GM12865 (cell line): ENCODE measurements around the gene MAGI3.
"Not testable (repeated sequence)": the region's sequence is repeated elsewhere in the genome, so short reads cannot be mapped to it uniquely, and the experiment has no call there.

Experiments used
- DNase-seq: peaks from one replicate; pipeline ENCODE4 v3.0.0; 2010; ENCODE audit warnings: low read depth
- H3K4me3 ChIP-seq: 2 replicates; pipeline ENCODE4 v1.5.1; 2011; ENCODE audit warnings: mild to moderate bottlenecking, low read depth, low read length, control low read depth
- TF ChIP-seq, protein P1 (sequence below): IDR thresholded peaks from 2 replicates; pipeline ENCODE4 v1.5.1; 2011; ENCODE audit warnings: low read length, control low read depth, low read depth, inconsistent platforms; ENCODE audit not compliant: insufficient read depth; ENCODE audit errors: missing control alignments

Gene MAGI3

DNA sequence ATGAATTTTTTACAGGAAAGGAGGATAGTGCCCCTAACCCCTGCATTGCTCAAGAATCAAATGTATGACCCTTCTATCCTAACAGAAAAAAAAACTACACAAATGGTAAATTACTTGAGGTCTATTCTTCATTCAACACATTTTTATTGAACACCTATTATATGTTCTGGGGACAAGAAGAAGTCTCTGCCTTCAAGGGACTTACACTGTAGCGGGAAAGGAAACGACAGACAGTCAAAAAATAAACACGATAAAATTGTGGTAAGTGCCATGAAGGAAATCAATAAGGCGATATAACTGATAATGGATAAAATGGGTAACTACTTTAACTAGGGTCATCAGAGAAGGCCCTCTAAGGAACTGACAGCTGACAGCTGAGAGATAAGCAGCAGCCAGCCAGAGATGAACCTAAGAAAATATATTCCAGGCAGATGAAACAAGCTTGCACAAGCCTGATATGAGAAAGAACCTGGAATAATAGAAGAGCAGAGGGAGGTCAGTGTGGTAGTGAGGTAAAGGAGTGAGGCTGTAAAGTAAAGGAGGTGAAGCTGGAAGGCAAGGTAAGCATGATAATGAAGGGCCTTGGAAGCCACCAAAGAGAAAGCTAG lies 302.6 kb downstream of the MAGI3 start:
- no peak for DNase-seq
- H3K4me3 ChIP-seq = no peak overlapping the region
- TF ChIP-seq, protein P1, sequence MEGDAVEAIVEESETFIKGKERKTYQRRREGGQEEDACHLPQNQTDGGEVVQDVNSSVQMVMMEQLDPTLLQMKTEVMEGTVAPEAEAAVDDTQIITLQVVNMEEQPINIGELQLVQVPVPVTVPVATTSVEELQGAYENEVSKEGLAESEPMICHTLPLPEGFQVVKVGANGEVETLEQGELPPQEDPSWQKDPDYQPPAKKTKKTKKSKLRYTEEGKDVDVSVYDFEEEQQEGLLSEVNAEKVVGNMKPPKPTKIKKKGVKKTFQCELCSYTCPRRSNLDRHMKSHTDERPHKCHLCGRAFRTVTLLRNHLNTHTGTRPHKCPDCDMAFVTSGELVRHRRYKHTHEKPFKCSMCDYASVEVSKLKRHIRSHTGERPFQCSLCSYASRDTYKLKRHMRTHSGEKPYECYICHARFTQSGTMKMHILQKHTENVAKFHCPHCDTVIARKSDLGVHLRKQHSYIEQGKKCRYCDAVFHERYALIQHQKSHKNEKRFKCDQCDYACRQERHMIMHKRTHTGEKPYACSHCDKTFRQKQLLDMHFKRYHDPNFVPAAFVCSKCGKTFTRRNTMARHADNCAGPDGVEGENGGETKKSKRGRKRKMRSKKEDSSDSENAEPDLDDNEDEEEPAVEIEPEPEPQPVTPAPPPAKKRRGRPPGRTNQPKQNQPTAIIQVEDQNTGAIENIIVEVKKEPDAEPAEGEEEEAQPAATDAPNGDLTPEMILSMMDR = no peak

DNA sequence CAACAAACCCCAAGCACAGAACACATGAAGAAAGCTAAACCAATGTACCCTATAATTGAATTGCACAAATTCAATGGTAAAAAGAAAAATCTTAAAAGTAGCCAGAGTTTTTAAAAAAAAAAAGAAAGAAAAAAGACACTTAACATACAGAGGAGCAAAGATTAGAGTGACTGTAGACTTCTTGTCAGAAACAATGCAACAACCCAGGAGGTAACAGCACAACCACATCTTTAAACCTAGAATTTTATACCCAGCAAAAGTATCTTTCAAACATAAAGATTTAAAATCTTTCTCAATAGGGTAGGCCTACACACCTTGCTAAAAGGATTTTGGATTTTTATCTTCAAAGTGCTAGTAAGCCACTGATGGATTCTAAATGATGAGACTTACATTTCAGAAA lies 304.6 kb downstream of the MAGI3 start:
- no peak overlapping the region for H3K4me3 ChIP-seq
- TF ChIP-seq, protein P1 = no peak
- no peak for DNase-seq

DNA sequence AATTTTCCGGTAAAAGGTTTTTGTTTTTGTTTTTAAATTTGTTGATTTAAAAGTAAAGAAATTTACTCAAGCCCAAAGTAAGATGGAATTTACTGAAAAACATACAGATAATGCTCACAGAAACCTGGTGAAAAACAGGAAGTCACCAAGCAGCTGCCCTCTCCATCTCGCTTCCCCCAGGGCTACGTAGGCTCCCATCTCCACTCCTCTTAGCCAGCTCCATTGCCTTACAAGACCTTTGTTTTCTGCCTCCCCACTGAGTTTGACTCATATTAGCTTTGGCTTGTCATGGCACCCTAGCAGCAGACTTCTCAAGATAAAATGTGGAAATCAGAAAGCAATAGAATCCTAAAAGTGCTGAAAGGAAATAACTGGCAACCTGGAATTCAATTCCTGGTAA lies 311.1 kb downstream of the MAGI3 start:
- DNase-seq = no peak
- TF ChIP-seq, protein P1 = no peak
- H3K4me3 ChIP-seq = no peak overlapping the region

DNA sequence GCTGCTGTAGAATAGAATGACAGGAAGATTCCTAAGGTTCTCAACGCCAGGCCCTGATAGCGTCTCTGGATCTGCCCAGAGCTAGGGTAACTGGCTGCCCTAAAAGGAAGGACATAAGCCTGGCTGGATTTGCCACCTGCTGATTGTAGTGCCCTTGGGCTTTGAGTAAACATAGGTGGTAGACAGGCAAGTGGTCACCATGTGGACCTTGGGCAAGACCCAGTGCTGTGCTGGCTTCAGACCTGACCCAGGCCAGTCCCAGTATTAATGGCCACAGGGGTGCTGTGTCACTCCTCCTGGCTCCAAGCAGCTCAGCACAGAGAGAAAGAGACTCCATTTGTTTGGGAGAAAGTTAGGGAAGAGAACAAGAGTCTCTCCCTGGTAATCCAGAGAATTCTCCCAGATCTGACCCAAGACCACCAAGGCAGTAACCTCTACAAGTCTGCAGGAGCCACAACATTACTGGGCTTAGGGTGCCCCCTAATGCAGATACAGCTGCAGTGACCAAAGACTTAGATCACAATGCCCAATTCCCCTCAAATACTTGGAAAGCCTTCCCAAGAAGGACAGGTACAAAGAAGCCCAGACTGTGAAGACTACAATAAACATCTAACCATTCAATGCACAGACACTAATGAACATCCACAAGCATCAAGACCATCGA lies 324.4 kb downstream of the MAGI3 start:
- TF ChIP-seq, protein P1 = no peak
- DNase-seq = no peak
- no peak overlapping the region for H3K4me3 ChIP-seq

DNA sequence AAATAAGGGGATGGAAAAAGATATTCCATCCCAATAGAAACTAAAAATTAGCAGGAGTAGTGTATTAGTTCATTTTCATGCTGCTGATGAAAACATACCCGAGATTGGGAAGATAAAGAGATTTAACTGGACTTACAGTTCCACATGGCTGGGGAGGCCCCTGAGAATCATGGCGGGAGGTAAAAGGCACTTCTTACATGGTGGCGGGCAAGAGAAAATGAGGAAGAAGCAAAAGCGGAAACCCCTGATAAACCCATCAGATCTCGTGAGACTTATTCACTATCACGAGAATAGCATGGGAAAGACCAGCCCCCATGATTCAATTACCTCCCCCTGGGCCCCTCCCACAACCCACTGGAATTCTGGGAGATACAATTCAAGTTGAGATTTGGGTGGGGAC lies 327.2 kb downstream of the MAGI3 start:
- DNase-seq, H3K4me3 ChIP-seq: not testable (repeated sequence)

DNA sequence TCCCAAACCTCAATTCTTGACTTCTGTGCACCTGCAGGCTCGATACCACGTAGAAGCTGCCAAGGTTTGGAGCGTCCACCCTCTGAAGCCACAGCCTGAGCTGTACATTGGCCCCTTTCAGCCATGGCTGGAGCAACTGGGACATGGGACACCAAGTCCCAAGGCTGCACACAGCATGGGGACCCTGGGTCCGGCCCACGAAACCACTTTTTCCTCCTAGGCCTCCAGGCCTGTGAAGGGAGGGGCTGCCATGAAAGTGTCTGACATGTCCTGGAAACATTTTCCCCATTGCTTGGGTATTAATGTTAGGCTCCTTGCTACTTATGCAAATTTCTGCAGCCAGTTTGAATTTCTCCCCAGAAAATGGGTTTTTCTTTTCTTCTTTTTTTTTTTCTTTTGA lies 328.3 kb downstream of the MAGI3 start:
- not testable (repeated sequence) for DNase-seq

DNA sequence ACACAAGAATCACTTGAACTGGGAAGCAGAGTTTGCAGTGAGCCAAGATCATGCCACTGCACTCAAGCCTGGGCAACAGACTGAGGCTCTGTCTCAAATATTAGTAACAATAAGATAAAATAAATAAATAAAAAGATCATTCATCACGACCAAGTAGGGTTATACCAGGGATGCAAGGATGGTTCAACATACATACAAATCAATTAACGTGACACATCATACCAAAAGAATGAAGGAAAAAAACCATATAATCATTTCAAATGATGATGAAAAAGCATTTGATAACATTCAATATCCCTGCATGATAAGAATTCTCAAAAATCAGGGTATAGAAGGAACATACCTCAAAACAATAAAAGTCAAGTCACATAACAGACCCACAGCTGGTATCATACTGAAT lies 330.7 kb downstream of the MAGI3 start:
- no peak for DNase-seq
- TF ChIP-seq, protein P1 = no peak
- no peak overlapping the region for H3K4me3 ChIP-seq

More for the DNA sequence above, 328.3 kb downstream of the MAGI3 start:
- not testable (repeated sequence) for H3K4me3 ChIP-seq

DNA sequence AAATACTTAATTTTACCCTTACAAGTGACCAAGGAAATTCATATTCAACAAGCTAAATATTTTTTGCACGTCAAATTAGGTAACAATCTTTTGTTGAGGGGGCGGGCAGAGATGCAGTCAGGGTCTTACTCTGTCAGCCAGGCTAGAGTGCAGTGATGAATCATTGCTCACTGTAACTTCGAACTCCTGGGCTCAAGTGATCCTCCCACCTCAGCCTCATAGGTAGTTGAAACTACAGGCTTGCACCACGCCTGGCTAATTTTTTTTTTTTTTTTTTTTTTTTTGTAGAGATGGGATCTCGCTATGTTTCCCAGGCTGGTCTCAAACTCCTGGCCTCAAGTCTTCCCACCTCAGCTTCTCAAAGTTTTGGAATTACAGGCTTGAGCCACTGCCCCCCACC lies 342.5 kb downstream of the MAGI3 start:
- H3K4me3 ChIP-seq = no peak overlapping the region
- TF ChIP-seq, protein P1 = no peak
- no peak for DNase-seq
